Panc1 (cell line): Measurements from ENCODE around the gene KRTAP10-6. TPM values are rescaled to one million over a fixed set of nuclear protein-coding genes. Genes with fewer than 3 reads are reported as not detected.

Experiments used
- ATAC-seq: fragments of 200-7000 bp; cut with Tn5 transposase; 2 replicates; pipeline ENCODE4 v1.9.1; 2020; ENCODE audit warnings: mild to moderate bottlenecking, moderate library complexity
- BruUV-seq: library from RNA; stranded (reverse); fragments of 400-500 nt; replicated peaks from 2 replicates; lab custom pipeline; 2021; lab: Mats Ljungman, UMichigan
- CTCF ChIA-PET: fragments of 300-600 bp; sonication (Branson Sonifier 250); formaldehyde crosslinking; loops from one replicate; lab custom pipeline; 2022; ENCODE audit warnings: antibody characterized with exemption; lab: Charles Lee
- POLR2A ChIA-PET: fragments of 300-600 bp; sonication (Branson Sonifier 250); formaldehyde crosslinking; loops from one replicate; lab custom pipeline; 2022; ENCODE audit warnings: antibody characterized with exemption; lab: Charles Lee
- DNase-seq: peaks from one replicate; pipeline ENCODE4 v3.0.0-alpha.2; 2010; ENCODE audit warnings: low read depth, low spot score
- H3K27ac ChIP-seq: 2 replicates; pipeline ENCODE4 v1.5.1; 2011; ENCODE audit warnings: mild to moderate bottlenecking, low read length, inconsistent platforms
- H3K27me3 ChIP-seq: fragments of 200-500 bp; sonication (Bioruptor generic); 2 replicates; pipeline ENCODE4 v1.6.0; 2014; ENCODE audit warnings: low read length, inconsistent platforms; ENCODE audit not compliant: control insufficient read depth, insufficient read depth
- H3K36me3 ChIP-seq: fragments of 200-500 bp; sonication (Bioruptor generic); 2 replicates; pipeline ENCODE4 v1.5.1; 2014; ENCODE audit warnings: inconsistent platforms, mild to moderate bottlenecking, low read length, moderate library complexity; ENCODE audit not compliant: control insufficient read depth, insufficient read depth
- H3K4me1 ChIP-seq: 2 replicates; pipeline ENCODE4 v1.5.1; 2011; ENCODE audit warnings: inconsistent platforms, mild to moderate bottlenecking, low read length, moderate library complexity; ENCODE audit not compliant: control insufficient read depth, insufficient read depth
- H3K4me3 ChIP-seq, 2 experiments: 2 replicates each; pipeline ENCODE4 v1.5.1; 2011 to 2012; ENCODE audit warnings: low read depth in 2 of 2, low read length in 2 of 2, mild to moderate bottlenecking in 2 of 2, inconsistent platforms in 1 of 2, moderate library complexity in 1 of 2
- H3K9me3 ChIP-seq: fragments of 200-500 bp; sonication (Bioruptor generic); 2 replicates; pipeline ENCODE4 v1.5.1; 2014; ENCODE audit warnings: low read depth, mild to moderate bottlenecking, inconsistent platforms, low read length, moderate library complexity; ENCODE audit not compliant: control insufficient read depth, insufficient read depth
- POLR2AphosphoS5 ChIP-seq: IDR thresholded peaks from 2 replicates; pipeline ENCODE4 v1.6.1; 2012; ENCODE audit warnings: mild to moderate bottlenecking, low read depth, low read length, moderate library complexity
- SIN3A ChIP-seq: IDR thresholded peaks from 2 replicates; pipeline ENCODE4 v1.6.1; 2012; ENCODE audit warnings: low read depth, mild to moderate bottlenecking, low read length, moderate library complexity, borderline replicate concordance; ENCODE audit not compliant: insufficient read depth
- TCF7L2 ChIP-seq: IDR thresholded peaks from 2 replicates; pipeline ENCODE4 v1.6.1; 2011; ENCODE audit warnings: mild to moderate bottlenecking, low read depth, low read length, inconsistent platforms
- in situ Hi-C: cut with HindIII; loops from 2 replicates; pipeline ENCODE4 v1.10.0; 2016; ENCODE audit warnings: low sequenced_read_pairs, low pct_unique_long_range_greater_than_20kb
- intact Hi-C: fragments of 100-400 bp; cut with micrococcal nuclease; formaldehyde crosslinking; loops from one replicate; pipeline ENCODE4 v1.10.0; 2022; ENCODE audit not compliant: unreplicated experiment
- total RNA-seq: library from RNA; stranded (reverse); gene quantifications from one replicate; pipeline ENCODE4 v1.2.1, GENCODE V29; 2021; ENCODE audit not compliant: unreplicated experiment
- TF ChIP-seq, protein P1 (sequence below), 2 experiments: IDR thresholded peaks; 2 replicates each; pipeline ENCODE4 v1.6.1; 2011 to 2012; ENCODE audit warnings: low read depth in 2 of 2, control low read depth in 1 of 2, low read length in 1 of 2, mild to moderate bottlenecking in 1 of 2, moderate library complexity in 1 of 2; ENCODE audit not compliant: insufficient read depth in 1 of 2
- TF ChIP-seq, protein P2 (sequence below): fragments of 450-650 bp; IDR thresholded peaks from 2 replicates; pipeline ENCODE4 v1.5.1; 2017; ENCODE audit warnings: mild to moderate bottlenecking

KRTAP10-6 gene
- total RNA-seq, 1 experiment from 2014 or later: not detected

DNA sequence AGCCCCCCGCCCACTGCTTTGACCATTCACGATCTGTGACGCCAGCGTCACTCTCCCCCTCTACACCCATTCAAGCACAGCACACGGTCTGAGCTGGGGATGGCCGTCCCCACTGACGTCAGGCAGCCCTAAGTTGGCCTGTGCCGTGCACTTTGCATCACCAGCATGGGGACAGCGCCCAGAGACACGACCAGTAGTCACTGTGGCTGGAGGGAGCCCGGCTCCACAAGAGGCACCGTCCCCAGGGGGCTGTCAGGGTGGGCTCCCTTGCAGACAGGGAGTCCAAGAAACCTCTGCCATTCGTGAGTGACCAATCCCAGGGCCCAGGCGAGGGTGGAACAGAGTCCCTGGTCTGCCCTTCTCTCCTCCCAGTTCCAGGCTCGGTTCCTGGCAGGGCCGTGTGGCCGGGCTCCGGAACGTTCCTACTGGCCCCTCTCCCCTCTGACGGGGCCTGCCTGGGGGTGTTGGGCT is 21.9 kb upstream of the KRTAP10-6 start:
- Histone ChIP-seq H3K4me3 (no peak overlapping the region), H3K27me3 (no peaks in the 10 kb centered on the region), H3K4me1 (no peaks in the 10 kb centered on the region), H3K36me3 (no peaks in the 10 kb centered on the region), H3K27ac (no peak overlapping the region), H3K9me3 (peaks cover 2% of the 10 kb centered on the region; the same call in 1 of the 2 replicates)
- CTCF ChIA-PET: no interaction called here
- ATAC-seq (no peak), DNase-seq (no peak)
- intact Hi-C loops (no loop called here), in situ Hi-C loops (no loop called here)
- no peak for TF ChIP-seq POLR2AphosphoS5
- no peak for TF ChIP-seq SIN3A
- TF ChIP-seq, protein P1, sequence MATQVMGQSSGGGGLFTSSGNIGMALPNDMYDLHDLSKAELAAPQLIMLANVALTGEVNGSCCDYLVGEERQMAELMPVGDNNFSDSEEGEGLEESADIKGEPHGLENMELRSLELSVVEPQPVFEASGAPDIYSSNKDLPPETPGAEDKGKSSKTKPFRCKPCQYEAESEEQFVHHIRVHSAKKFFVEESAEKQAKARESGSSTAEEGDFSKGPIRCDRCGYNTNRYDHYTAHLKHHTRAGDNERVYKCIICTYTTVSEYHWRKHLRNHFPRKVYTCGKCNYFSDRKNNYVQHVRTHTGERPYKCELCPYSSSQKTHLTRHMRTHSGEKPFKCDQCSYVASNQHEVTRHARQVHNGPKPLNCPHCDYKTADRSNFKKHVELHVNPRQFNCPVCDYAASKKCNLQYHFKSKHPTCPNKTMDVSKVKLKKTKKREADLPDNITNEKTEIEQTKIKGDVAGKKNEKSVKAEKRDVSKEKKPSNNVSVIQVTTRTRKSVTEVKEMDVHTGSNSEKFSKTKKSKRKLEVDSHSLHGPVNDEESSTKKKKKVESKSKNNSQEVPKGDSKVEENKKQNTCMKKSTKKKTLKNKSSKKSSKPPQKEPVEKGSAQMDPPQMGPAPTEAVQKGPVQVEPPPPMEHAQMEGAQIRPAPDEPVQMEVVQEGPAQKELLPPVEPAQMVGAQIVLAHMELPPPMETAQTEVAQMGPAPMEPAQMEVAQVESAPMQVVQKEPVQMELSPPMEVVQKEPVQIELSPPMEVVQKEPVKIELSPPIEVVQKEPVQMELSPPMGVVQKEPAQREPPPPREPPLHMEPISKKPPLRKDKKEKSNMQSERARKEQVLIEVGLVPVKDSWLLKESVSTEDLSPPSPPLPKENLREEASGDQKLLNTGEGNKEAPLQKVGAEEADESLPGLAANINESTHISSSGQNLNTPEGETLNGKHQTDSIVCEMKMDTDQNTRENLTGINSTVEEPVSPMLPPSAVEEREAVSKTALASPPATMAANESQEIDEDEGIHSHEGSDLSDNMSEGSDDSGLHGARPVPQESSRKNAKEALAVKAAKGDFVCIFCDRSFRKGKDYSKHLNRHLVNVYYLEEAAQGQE (IDR thresholded peaks at IDR 0.05; ENCODE audit: insufficient read depth in 1 of 2, low read depth in 2 of 2, low read length in 1 of 2): no peak
- TF ChIP-seq TCF7L2: no peak
- TF ChIP-seq, protein P2, sequence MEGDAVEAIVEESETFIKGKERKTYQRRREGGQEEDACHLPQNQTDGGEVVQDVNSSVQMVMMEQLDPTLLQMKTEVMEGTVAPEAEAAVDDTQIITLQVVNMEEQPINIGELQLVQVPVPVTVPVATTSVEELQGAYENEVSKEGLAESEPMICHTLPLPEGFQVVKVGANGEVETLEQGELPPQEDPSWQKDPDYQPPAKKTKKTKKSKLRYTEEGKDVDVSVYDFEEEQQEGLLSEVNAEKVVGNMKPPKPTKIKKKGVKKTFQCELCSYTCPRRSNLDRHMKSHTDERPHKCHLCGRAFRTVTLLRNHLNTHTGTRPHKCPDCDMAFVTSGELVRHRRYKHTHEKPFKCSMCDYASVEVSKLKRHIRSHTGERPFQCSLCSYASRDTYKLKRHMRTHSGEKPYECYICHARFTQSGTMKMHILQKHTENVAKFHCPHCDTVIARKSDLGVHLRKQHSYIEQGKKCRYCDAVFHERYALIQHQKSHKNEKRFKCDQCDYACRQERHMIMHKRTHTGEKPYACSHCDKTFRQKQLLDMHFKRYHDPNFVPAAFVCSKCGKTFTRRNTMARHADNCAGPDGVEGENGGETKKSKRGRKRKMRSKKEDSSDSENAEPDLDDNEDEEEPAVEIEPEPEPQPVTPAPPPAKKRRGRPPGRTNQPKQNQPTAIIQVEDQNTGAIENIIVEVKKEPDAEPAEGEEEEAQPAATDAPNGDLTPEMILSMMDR: no peak
- POLR2A ChIA-PET: no interaction called here
- no TSS peak for BruUV-seq

DNA sequence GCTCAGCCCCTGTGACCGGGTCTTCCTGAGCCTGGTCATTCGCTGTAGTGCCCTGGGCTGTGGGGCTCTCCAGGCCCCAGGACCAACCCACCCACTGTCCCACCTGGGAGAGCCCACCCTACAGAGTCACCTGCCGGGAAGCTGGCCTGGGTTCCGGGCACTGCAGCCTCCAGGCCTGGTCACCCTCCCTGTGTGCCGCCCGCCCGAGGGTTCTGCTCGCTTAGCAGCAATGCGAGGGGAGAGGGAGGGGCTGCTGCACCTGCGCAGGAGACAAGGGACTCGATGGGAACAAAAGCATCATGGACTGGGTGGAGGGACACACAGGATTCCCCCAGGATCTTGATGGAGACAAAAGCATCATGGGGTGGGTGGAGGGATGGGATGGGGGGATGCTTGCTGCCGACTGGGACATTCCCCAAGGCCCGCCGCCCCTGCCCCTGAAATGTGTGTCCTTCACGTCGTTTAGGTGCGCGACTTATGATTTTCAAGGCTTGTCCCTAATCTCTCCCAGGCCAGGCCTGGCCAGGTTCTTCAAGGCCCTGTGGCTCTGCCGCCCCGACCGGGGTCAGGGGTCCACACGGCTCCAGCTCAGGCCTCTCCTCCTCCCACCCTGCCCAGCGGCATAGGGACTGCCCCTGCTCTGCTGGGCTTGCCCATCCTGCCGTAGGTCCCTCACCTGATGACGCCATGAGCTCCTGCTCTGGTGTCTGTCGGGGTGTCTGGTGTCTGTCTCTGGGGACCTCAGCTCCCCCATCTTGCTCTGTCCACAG is 21.3 kb upstream of the KRTAP10-6 start:
- no peak for TF ChIP-seq POLR2AphosphoS5
- TF ChIP-seq TCF7L2: no peak
- TF ChIP-seq, protein P1 (IDR thresholded peaks at IDR 0.05; ENCODE audit: insufficient read depth in 1 of 2, low read depth in 2 of 2, low read length in 1 of 2): no peak
- TF ChIP-seq, protein P2: no peak
- no peak for TF ChIP-seq SIN3A
- no TSS peak for BruUV-seq
- POLR2A ChIA-PET: no interaction called here
- Histone ChIP-seq H3K27ac (no peak overlapping the region), H3K4me3 (no peak overlapping the region), H3K27me3 (no peaks in the 10 kb centered on the region), H3K9me3 (peaks cover 3% of the 10 kb centered on the region; the same call in 1 of the 2 replicates), H3K36me3 (no peaks in the 10 kb centered on the region), H3K4me1 (no peaks in the 10 kb centered on the region)
- no peak for DNase-seq
- CTCF ChIA-PET: no interaction called here
- in situ Hi-C loops: no loop called here
- intact Hi-C loops: no loop called here
- ATAC-seq: no peak
